AG08396 (cell line): ENCODE measurements around the gene SSTR4.

ENCODE experiments used
- DNase-seq: peaks from one replicate; pipeline ENCODE4 v3.0.0; 2012; ENCODE audit warnings: low spot score, mixed read lengths

The SSTR4 gene

GRCh38 chr20:23066772-23067171 is 31.7 kb downstream of the SSTR4 start:
- DNase-seq: no peak

- no peak for DNase-seq
Measured at GRCh38 chr20:23068283-23068682, 33.2 kb downstream of the SSTR4 start.

- DNase-seq: no peak
Measured at GRCh38 chr20:23069108-23069507, 34.0 kb downstream of the SSTR4 start.

- no peak for DNase-seq
Measured at GRCh38 chr20:23071398-23071797, 36.3 kb downstream of the SSTR4 start.

GRCh38 chr20:23071996-23072395 is 36.9 kb downstream of the SSTR4 start:
- no peak for DNase-seq

GRCh38 chr20:23072892-23073586 is 37.9 kb downstream of the SSTR4 start:
- no peak for DNase-seq

GRCh38 chr20:23074052-23074451 is 38.9 kb downstream of the SSTR4 start:
- DNase-seq: no peak

GRCh38 chr20:23077277-23077676 is 42.2 kb downstream of the SSTR4 start:
- DNase-seq: no peak

GRCh38 chr20:23078351-23079015 is 43.4 kb downstream of the SSTR4 start:
- DNase-seq: peak; percentile 30

- DNase-seq: no peak
Measured at GRCh38 chr20:23079016-23079351, 43.9 kb downstream of the SSTR4 start.

GRCh38 chr20:23079926-23080325 is 44.8 kb downstream of the SSTR4 start:
- DNase-seq: no peak

GRCh38 chr20:23080521-23080920 is 45.4 kb downstream of the SSTR4 start:
- DNase-seq: no peak

- DNase-seq: no peak
Measured at GRCh38 chr20:23081263-23081819, 46.2 kb downstream of the SSTR4 start.

GRCh38 chr20:23082846-23083552 is 47.9 kb downstream of the SSTR4 start:
- no peak for DNase-seq

- DNase-seq: no peak
Measured at GRCh38 chr20:23083553-23084220, 48.6 kb downstream of the SSTR4 start.

GRCh38 chr20:23084282-23084844 is 49.3 kb downstream of the SSTR4 start:
- DNase-seq: no peak

- no peak for DNase-seq
Measured at GRCh38 chr20:23084845-23085365, 49.8 kb downstream of the SSTR4 start.

GRCh38 chr20:23085436-23086055 is 50.4 kb downstream of the SSTR4 start:
- no peak for DNase-seq

GRCh38 chr20:23086056-23086566 is 51.0 kb downstream of the SSTR4 start, which contains the start of gene CD93:
TSS of gene CD93 (minus strand) at chr20:23086324. CDS start at chr20:23086192, 132 bp downstream.
- DNase-seq: no peak

GRCh38 chr20:23086931-23087411 is 51.9 kb downstream of the SSTR4 start:
- DNase-seq: no peak
